Right lobe of liver (tissue), 6 donors: Measurements from ENCODE around the gene MARCHF5. TPM values are rescaled to one million over a fixed set of nuclear protein-coding genes. Genes with fewer than 3 reads are reported as not detected.

Experiments
- ATAC-seq, 4 donors: fragments of 200-7000 bp; cut with Tn5 transposase; one replicate each; pipeline ENCODE4 v1.9.1; 2020; ENCODE audit warnings: mild to moderate bottlenecking in 4 of 4, moderate library complexity in 4 of 4
- DNase-seq, 3 donors: peaks; one replicate each; pipeline ENCODE4 v3.0.0-alpha.2; 2020
- H3K27ac ChIP-seq, 3 donors: fragments of 200-600 bp; one replicate each; pipeline ENCODE4 v1.8.0; 2022
- H3K27me3 ChIP-seq, 2 donors: fragments of 200-600 bp; one replicate each; pipeline ENCODE4 v1.8.0; 2022
- H3K36me3 ChIP-seq, 4 donors: fragments of 200-600 bp; sonication (generic) in 1 of 4; one replicate each; pipeline versions ENCODE4 v1.5.1 to v1.8.0; 2017 to 2022; ENCODE audit warnings: control low read depth in 1 of 4
- H3K4me1 ChIP-seq, 4 donors: fragments of 200-600 bp; sonication (generic) in 1 of 4; one replicate each; pipeline versions ENCODE4 v1.5.1 to v1.8.0; 2017 to 2022; ENCODE audit warnings: control low read depth in 1 of 4
- H3K4me3 ChIP-seq, 3 donors: fragments of 200-600 bp; one replicate each; pipeline ENCODE4 v1.8.0; 2022
- H3K9me3 ChIP-seq, 4 donors: fragments of 200-600 bp; sonication (generic) in 1 of 4; one replicate each; pipeline versions ENCODE4 v1.5.1 to v1.8.0; 2017 to 2022; ENCODE audit warnings: control low read depth in 1 of 4
- CTCF ChIP-seq, 4 donors: fragments of 200-600 bp in 3 of 4; fragments of 450-650 bp in 1 of 4; IDR thresholded peaks; one replicate each; pipeline versions ENCODE4 v1.5.1 to v1.8.0; 2016 to 2022; ENCODE audit warnings: antibody characterized with exemption in 4 of 4, mild to moderate bottlenecking in 2 of 4
- POLR2A ChIP-seq: fragments of 450-650 bp; IDR thresholded peaks from one replicate; pipeline ENCODE4 v1.6.1; 2017; ENCODE audit warnings: antibody characterized with exemption, mild to moderate bottlenecking
- WGBS: methylation state at CpG from one replicate; pipeline ENCODE4 v1.1.6; 2018; ENCODE audit warnings: low coverage, low lambda C conversion rate; ENCODE audit not compliant: insufficient coverage; ENCODE audit errors: missing lambda C conversion rate; 5-methylcytosine and 5-hydroxymethylcytosine counted together
- intact Hi-C, 2 donors: fragments of 100-400 bp; cut with DNase I; formaldehyde crosslinking; loops; one replicate each; pipeline versions ENCODE4 v1.11.2 to v1.14.1; 2022
- long read RNA-seq: library from polyadenylated mRNA; unstranded; transcript quantifications from one replicate; pipeline ENCODE4 v2.0.0, GENCODE V29; 2019
- total RNA-seq, 6 experiments: library from RNA; depleted of rRNA in 2 of 6; stranded (reverse); fragments of >200 nt in 2 of 6; fragmentation: NEBNext Ultra II Directional in 3 of 6; extraction: Animal tissue kit (Norgen Biotek cat#: 25700) in 3 of 6; gene quantifications; one replicate each; pipeline versions ENCODE4 v1.1.0 to v1.2.4, GENCODE V29; 2016 to 2023
- donor health status: DM: no; HTN: yes; CAD: no.
- donor health status: DM: no; HTN: no; CAD: no.
- donor health status: DM: no; HTN: no; CAD: no.
- donor health status: DM: no; HTN: yes; CAD: no.
- donor health status: DM: no; HTN: yes; CAD: no.

The MARCHF5 gene
- total RNA-seq = 10 to 100 TPM; 14.6 to 26.5 (median 23.8) TPM
- long read RNA-seq, transcript MARCH5-201 (6 exons, 3,926 nt) = major isoform, 11 of 12 reads
- long read RNA-seq, partial matches to known transcripts = 0 of 12 reads
- long read RNA-seq, other reads (novel, unspliced or antisense) = 1 of 12 reads

- Histone ChIP-seq H3K4me1 (peaks cover 0 to 9% (median 2%) of the 10 kb centered on the region in 4 donors), H3K9me3 (no peaks in the 10 kb centered on the region), H3K4me3 (peak within 1 kb of the TSS; percentile 67 to 92 (median 74)), H3K36me3 (peaks cover 0 to 4% (median 0%) of the 10 kb centered on the region in 4 donors), H3K27me3 (no peaks in the 10 kb centered on the region), H3K27ac (peak within 1 kb of the TSS; percentile 95 to 98 (median 98))
- 0% methylated on average over 3 of the region's 79 CpGs for WGBS
- intact Hi-C loops = no loop called here
- peak; percentile 96 to 98 (median 96) for ATAC-seq
- peak; percentile 98 to 99 (median 98) for DNase-seq
- peak; percentile 50 to 85 (median 54) for TF ChIP-seq CTCF (IDR thresholded peaks at IDR 0.05)
- TF ChIP-seq POLR2A = peak; percentile 90
Observed at GRCh38 chr10:92290837-92291615, at the start of gene MARCHF5, which contains the start of gene CPEB3. Gene MARCHF5 (plus strand): TSS chr10:92291167. CDS start chr10:92291495, 328 bp downstream. Gene CPEB3 (minus strand): TSS chr10:92291078. CDS start chr10:92240350, 50,728 bp downstream.

- H3K4me1 ChIP-seq = peaks cover 0 to 25% (median 4%) of the 10 kb centered on the region in 4 donors
- DNase-seq (no peak), ATAC-seq (no peak)
- intact Hi-C loops = no loop called here
- H3K36me3 ChIP-seq = no peaks in the 10 kb centered on the region
- H3K27me3 ChIP-seq = no peaks in the 10 kb centered on the region
- WGBS = 32% methylated on average over 1 of the region's 1 CpG
- peak overlapping the region; percentile 55 to 68 (median 61) for H3K4me3 ChIP-seq
- H3K27ac ChIP-seq = peak overlapping the region; percentile 79 to 92 (median 83)
- no peaks in the 10 kb centered on the region for H3K9me3 ChIP-seq
- TF ChIP-seq POLR2A (no peak), CTCF (IDR thresholded peaks at IDR 0.05) (no peak)
Observed at GRCh38 chr10:92241501-92241900, 49.5 kb upstream of the MARCHF5 start.

- Histone ChIP-seq H3K36me3 (no peaks in the 10 kb centered on the region), H3K4me1 (peaks cover 0 to 25% (median 4%) of the 10 kb centered on the region in 4 donors), H3K27ac (peak overlapping the region in 1 of 3 donors; percentile 44), H3K27me3 (no peaks in the 10 kb centered on the region), H3K9me3 (no peaks in the 10 kb centered on the region), H3K4me3 (no peak overlapping the region)
- DNase-seq = no peak
- no peak for TF ChIP-seq CTCF (IDR thresholded peaks at IDR 0.05)
- TF ChIP-seq POLR2A = no peak
- ATAC-seq = no peak
- WGBS = 35% methylated on average over 2 of the region's 2 CpGs
- intact Hi-C loops = no loop called here
Observed at GRCh38 chr10:92242380-92242779, 48.6 kb upstream of the MARCHF5 start.

GRCh38 chr10:92242910-92243671, 47.9 kb upstream of the MARCHF5 start:
- 1% methylated on average over 8 of the region's 8 CpGs for WGBS
- Histone ChIP-seq H3K27me3 (no peaks in the 10 kb centered on the region), H3K4me3 (peak overlapping the region in 2 of 3 donors; percentile 37 to 53), H3K9me3 (no peaks in the 10 kb centered on the region), H3K4me1 (peaks cover 0 to 19% (median 4%) of the 10 kb centered on the region in 4 donors), H3K36me3 (no peaks in the 10 kb centered on the region), H3K27ac (peak overlapping the region in 2 of 3 donors; percentile 44 to 67)
- no peak for TF ChIP-seq CTCF (IDR thresholded peaks at IDR 0.05)
- TF ChIP-seq POLR2A = no peak
- ATAC-seq (peak; percentile 55 to 70 (median 66)), DNase-seq (peak; percentile 69 to 83 (median 76))
- intact Hi-C loops = no loop called here
